Pulmonary artery endothelial cell (primary cell): Measurements from ENCODE around the gene TGFBR2. TPM values are rescaled to one million over a fixed set of nuclear protein-coding genes. Genes with fewer than 3 reads are reported as not detected.

Experiments used
- DNase-seq: peaks from one replicate; pipeline ENCODE4 v3.0.0-alpha.2; 2011; ENCODE audit warnings: low read depth, low spot score
- total RNA-seq: library from RNA; depleted of rRNA; stranded (reverse); fragments of >200 nt; gene quantifications from 2 replicates; pipeline ENCODE4 v1.2.3, GENCODE V29; 2014

Gene TGFBR2
- total RNA-seq, 1 donor from 2014 or later, result 379 TPM

DNA sequence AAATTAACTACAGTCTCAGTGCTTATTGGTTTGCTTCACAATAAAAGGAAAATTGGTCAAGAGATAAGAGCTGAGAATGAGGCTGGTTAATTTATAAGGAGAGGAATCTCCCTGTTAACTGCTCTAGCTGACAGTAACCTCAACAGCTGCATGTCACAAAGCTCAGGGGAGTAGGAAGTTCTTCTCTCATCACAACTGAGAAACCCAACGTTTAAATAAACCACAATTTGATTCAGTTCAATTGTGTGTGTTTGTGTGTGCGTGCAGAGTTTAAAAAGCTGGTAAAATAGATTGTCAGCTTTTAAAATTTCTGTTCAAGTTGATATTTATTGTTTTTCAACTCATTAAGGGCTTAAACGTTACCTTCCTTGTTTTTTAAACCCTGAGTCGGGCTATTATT, 3.5 kb upstream of the TGFBR2 start:
- DNase-seq, result no peak

- DNase-seq, result no peak
These were observed 2.3 kb upstream of the TGFBR2 start for GRCh38 chr3:30604093-30604492.

GRCh38 chr3:30604558-30604957, 1.8 kb upstream of the TGFBR2 start:
- no peak for DNase-seq

- no peak for DNase-seq
These were observed 1.4 kb upstream of the TGFBR2 start for GRCh38 chr3:30605005-30605404.

- no peak for DNase-seq
These were observed 598 bp upstream of the TGFBR2 start for GRCh38 chr3:30605706-30606300.

GRCh38 chr3:30607032-30607833, 832 bp downstream of the TGFBR2 start:
- no peak for DNase-seq

- no peak for DNase-seq
These were observed 2.2 kb downstream of the TGFBR2 start for GRCh38 chr3:30608598-30608947.

DNA sequence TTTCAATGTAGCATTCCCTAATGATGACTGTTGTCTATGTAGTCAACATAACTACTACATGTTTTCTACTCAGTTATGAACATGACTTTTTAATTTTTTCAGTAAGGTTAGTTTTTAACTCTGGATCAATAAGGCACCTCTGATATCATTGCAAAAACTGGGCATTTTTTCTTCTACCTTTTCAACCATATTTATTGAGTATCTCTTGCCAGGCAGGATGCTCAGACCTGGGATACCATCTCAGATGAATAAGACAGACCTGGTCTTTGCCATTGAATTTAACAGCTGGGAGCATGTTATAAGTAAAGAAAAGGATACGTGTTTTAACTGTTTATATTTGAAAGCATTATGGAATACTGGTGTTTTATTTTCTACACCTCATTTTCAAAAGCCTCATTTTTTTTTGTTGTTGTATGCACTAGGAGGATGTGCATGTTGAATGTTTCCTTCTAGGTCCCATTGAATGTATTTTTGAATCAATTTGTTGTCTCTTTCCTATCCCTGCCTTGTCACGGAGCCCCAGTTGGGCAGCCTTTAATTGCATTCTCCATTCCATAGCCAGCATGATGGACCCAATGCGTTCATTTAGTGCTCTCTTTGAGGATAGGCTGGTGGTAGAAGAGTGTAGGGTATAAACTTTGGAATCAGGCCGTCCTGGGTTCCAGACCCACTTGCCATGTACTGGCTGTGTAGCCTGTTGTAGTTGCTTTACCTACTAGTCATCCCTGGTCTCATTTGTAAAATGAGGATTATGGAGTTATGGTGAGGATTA, 3.7 kb downstream of the TGFBR2 start:
- no peak for DNase-seq

DNA sequence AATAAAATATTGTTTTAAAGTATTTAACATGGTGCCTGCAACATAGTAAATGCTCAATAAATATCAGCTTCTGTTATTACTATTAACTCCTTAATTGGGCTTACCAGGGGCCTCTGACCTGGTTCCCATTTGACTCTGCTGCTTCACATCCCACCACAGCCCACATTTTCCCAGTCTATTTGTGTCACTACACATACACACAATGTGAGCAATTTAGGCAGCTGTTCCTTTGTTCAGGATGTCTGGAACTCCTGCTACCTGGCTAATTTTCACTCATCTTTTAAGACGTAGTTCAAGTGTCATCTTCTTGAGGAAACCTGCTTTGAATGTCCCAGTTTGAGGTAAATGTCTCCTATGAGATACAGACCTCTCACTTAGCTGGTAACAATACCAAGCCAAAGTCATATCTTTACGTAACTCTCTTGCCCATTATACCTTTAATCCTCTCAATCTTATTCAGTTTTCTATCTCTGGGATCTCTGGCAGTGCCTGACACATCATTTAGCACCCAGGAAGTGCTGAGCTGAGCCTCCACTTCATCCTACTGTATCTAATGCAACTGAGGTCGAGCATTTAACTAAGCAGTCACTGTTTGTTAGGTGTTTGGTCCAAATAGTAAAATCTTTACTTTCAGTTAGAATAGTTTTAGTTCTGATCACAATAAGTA, 4.4 kb downstream of the TGFBR2 start:
- DNase-seq, result no peak

DNA sequence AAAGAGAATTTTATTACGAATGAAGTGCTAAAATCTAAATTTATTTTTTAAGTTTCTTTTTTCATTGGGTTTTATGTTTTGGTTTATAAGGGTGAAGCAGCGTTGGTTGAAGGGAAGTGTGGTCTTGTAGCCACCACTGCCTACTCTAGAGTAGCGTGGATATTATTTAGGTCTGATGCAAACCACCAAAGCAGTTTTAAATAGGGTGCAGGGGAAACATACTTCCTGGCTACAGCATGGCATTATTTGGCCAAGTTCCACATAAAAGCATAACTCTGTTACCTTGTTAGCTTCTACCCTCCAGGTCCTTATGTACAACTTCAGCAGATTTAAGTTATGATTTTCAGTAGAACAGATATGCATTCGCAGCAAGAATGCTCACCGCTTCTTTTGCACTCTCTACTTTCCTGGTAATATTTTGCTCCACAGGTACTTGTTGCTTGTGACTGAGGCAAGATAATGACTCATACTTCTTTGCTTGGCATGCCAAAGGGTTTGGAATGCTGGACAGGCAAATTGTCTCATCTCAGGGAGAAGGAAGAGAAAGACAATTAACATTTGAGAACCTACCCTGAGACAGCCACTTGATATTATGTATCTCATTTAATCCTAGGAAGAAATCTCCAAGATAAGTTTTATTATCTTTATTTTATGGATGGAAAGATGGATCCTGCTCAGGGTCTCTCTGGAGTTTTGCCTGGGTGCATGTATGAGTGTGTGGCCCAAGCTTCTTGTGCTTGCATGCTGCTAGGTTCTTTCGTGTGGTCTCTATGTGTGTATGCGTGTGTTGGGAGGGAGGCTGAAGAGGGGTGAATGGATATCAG, 5.4 kb downstream of the TGFBR2 start:
- no peak for DNase-seq

- no peak for DNase-seq
These were observed 6.2 kb downstream of the TGFBR2 start for GRCh38 chr3:30612437-30613132.

GRCh38 chr3:30613133-30613825, 6.9 kb downstream of the TGFBR2 start:
- DNase-seq, result no peak

DNA sequence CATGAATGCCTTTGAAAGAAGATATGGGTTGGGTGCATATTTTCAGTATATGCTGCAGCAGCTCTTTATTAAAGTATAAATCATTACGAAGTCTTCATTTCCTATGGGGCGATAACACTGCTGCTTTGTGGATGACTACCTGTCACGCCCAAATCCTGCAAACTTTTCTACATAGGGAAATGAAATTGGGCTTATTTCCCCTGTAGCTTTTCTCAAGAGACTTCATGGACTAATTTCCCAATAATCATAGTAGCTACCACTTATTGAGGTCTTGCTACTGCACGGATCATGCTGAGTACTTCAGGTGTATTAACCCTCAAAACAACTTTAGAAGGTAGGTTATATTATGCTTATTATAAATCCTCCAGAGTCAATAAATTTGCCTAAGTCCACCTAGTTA, 8.0 kb downstream of the TGFBR2 start:
- DNase-seq, result no peak

DNA sequence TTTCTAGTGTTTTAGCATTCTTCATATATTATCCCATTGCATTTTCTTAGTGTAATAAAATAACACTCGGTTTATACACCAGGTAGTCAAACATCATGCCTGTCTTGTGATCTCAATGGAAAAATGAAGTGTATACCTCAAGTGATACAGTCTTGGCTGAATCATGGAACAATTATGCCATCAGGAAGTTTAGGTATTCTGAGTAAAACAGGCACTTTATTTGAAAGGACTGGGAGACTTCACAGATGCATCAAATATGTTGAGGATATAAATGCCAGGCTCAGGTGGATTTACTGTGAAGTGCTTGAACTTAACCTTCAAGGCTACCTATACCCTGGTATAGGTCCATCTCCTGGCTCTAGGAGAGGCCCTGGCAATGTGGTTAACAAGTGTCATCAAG, 8.5 kb downstream of the TGFBR2 start:
- DNase-seq, result no peak

GRCh38 chr3:30615615-30616346, 9.4 kb downstream of the TGFBR2 start:
- DNase-seq, result no peak

DNA sequence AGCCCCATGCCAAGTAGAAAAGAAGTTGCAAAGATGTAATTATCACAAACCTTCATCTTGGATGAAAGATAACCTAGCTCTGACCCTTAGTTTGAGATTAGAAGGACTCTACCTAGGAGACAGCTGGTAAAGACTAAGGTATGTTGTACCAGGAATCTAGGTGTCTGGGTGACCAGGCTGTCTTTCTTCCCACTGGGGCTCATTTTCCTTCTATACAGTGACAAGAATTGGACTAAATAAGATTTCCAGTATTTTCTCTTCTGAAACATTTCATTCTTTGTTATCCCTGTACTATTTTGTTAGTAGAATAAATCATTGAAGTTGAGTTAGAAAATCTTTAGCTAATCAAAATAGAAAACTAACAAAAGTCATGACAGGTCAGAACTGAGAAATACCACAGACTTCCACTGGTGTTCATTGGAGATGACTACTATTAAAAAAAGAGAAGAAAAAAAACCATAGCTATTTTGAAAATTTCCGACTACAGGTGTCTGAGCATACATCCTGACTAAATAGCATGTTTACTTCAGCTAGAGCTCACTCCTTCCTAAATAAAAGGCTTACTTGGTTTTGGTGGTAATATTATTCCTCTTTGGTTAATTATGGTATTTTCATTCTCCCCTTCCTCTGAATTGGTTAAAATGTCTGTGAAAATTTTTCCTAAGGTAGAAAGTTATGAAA, 10.1 kb downstream of the TGFBR2 start:
- no peak for DNase-seq

DNA sequence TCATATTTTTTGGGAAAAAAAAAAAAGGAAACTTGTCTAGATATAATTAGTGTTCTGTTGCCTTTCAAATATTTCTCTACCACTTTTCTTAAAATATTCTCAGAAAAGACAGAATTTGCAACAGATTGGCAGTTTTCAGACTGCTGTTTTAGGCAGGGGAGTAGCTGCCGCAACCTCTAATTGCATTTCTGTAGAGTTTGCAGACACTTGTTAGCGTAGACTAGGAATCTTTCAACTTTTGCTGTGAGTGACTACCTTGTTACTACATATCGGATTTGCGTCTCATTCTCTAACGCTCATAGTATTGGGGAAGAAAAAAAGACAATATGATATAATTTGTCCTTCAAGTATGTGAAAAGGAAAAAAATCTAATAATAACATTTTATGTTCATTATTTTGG, 10.7 kb downstream of the TGFBR2 start:
- no peak for DNase-seq

DNA sequence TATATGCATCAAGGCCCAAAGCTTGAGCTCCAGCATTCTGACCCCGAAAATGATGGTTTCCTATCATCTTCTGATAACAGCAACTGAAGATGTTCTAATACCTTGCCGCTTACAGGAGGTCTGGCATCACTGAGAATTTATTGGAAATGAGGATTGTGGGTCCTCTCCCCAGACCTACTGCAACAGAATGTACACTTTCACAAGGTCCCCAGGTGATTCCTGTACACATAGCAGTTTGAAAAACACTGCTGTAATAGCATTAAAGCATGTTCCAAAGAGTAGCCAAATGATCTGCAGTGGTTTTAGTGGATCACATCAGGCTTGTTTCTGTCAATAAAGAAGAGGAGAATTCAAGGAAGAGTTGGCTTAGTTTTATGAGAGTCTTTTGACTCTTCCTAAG, 11.3 kb downstream of the TGFBR2 start:
- no peak for DNase-seq

- no peak for DNase-seq
These were observed 12.1 kb downstream of the TGFBR2 start for GRCh38 chr3:30618526-30618925.
